Fibroblast of villous mesenchyme (primary cell): ENCODE measurements around the gene PRDM16. TPM values are rescaled to one million over a fixed set of nuclear protein-coding genes. Genes with fewer than 3 reads are reported as not detected.

Experiments
- DNase-seq: peaks from one replicate; pipeline ENCODE4 v3.0.0-alpha.2; 2010; ENCODE audit warnings: low read depth
- H3K4me3 ChIP-seq: 2 replicates; pipeline ENCODE4 v1.5.1; 2011; ENCODE audit warnings: low read depth, mild to moderate bottlenecking, low read length
- CTCF ChIP-seq: IDR thresholded peaks from 2 replicates; pipeline ENCODE4 v1.5.1; 2012; ENCODE audit warnings: low read depth, mild to moderate bottlenecking, low read length; ENCODE audit not compliant: insufficient read depth
- total RNA-seq: library from RNA; depleted of rRNA; stranded (reverse); fragments of >200 nt; gene quantifications from 2 replicates; pipeline ENCODE4 v1.2.3, GENCODE V29; 2012

The PRDM16 gene
- total RNA-seq, 1 donor: 1.7 TPM

GRCh38 chr1:3435666-3436065 is 366.7 kb downstream of the PRDM16 start:
- TF ChIP-seq CTCF: no peak
- no peak for DNase-seq
- no peak overlapping the region for H3K4me3 ChIP-seq

GRCh38 chr1:3436451-3436850 is 367.4 kb downstream of the PRDM16 start:
- H3K4me3 ChIP-seq: no peak overlapping the region
- no peak for TF ChIP-seq CTCF
- no peak for DNase-seq

- no peak for TF ChIP-seq CTCF
- no peak for DNase-seq
- H3K4me3 ChIP-seq: no peak overlapping the region
These were observed 367.9 kb downstream of the PRDM16 start for GRCh38 chr1:3436901-3437300.

GRCh38 chr1:3438661-3439180 is 369.7 kb downstream of the PRDM16 start:
- DNase-seq: no peak
- TF ChIP-seq CTCF: no peak
- no peak overlapping the region for H3K4me3 ChIP-seq

GRCh38 chr1:3439346-3440299 is 370.6 kb downstream of the PRDM16 start:
- no peak for TF ChIP-seq CTCF
- DNase-seq: no peak
- no peak overlapping the region for H3K4me3 ChIP-seq

GRCh38 chr1:3440300-3440681 is 371.3 kb downstream of the PRDM16 start:
- H3K4me3 ChIP-seq: no peak overlapping the region
- DNase-seq: no peak
- TF ChIP-seq CTCF: no peak
